ENCODE results near the gene EPN3.

- TF ChIP-seq USF1 (IDR thresholded peaks at IDR 0.05) (no peak), CREB1 (IDR thresholded peaks at IDR 0.05; ENCODE audit: low read depth) (no peak), RAD21 (IDR thresholded peaks at IDR 0.05; ENCODE audit: low read depth) (no peak), REST (IDR thresholded peaks at IDR 0.05; ENCODE audit: low read depth) (no peak), CEBPB (IDR thresholded peaks at IDR 0.05) (no peak), EGR1 (IDR thresholded peaks at IDR 0.05) (no peak), TEAD4 (IDR thresholded peaks at IDR 0.05) (no peak), YY1 (IDR thresholded peaks at IDR 0.05; ENCODE audit: low read depth) (no peak), FOXM1 (IDR thresholded peaks at IDR 0.05; ENCODE audit: borderline replicate concordance, low read depth) (no peak), TAF1 (IDR thresholded peaks at IDR 0.05; ENCODE audit: low read depth) (no peak), EP300 (IDR thresholded peaks at IDR 0.05; ENCODE audit: borderline replicate concordance) (no peak)
- TF ChIP-seq, protein P1, sequence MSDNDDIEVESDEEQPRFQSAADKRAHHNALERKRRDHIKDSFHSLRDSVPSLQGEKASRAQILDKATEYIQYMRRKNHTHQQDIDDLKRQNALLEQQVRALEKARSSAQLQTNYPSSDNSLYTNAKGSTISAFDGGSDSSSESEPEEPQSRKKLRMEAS (IDR thresholded peaks at IDR 0.05) = no peak
Measured at GRCh38 chr17:50576864-50577263, 44.3 kb downstream of the EPN3 start.

All from Ishikawa (cell line).